K562 (cell line): ENCODE measurements around the gene TMEM59. TPM values are rescaled to one million over a fixed set of nuclear protein-coding genes. Genes with fewer than 3 reads are reported as not detected.

Experiments used
- ATAC-seq: fragments of 200-7000 bp; cut with Tn5 transposase; 3 replicates; pipeline ENCODE4 v1.9.1; 2020; ENCODE audit warnings: moderate library complexity
- BruUV-seq: library from RNA; stranded (reverse); fragments of 400-500 nt; replicated peaks from 2 replicates; lab custom pipeline; 2021; lab: Mats Ljungman, UMichigan
- CTCF ChIA-PET: fragments of 300-600 bp; formaldehyde crosslinking; extraction: SDS; loops from one replicate; lab custom pipeline; 2021; ENCODE audit warnings: low intra/inter-chr PET ratio; lab: Yijun Ruan, JAX
- POLR2A ChIA-PET: fragments of 300-600, 350-650 bp; sonication (Branson Sonifier 250); formaldehyde crosslinking; extraction: SDS; loops from one replicate; lab custom pipeline; 2021; ENCODE audit warnings: antibody characterized with exemption, inconsistent platforms; lab: Yijun Ruan, JAX
- DNase-seq, 4 experiments: peaks; one replicate each; pipeline versions ENCODE4 v3.0.0 to v3.0.0-alpha.2; 2011 to 2018; ENCODE audit warnings: low spot score in 3 of 4, mixed read lengths in 3 of 4; ENCODE audit errors: extremely low read depth in 1 of 4
- FAIRE-seq: peaks from 2 replicates; lab custom pipeline; 2011; peaks lifted over from hg19 to GRCh38; lab: Jason Lieb, UNC
- H2AFZ ChIP-seq: 2 replicates; pipeline ENCODE4 v1.6.0; 2011; ENCODE audit warnings: low read depth, low read length, control low read depth, inconsistent platforms
- H3K27ac ChIP-seq: fragments of 200-600 bp; 3 replicates; pipeline ENCODE4 v1.8.0; 2011; ENCODE audit warnings: low read depth, mild to moderate bottlenecking, control low read depth, inconsistent platforms, low read length, moderate library complexity, mixed read lengths; ENCODE audit errors: extremely low read depth
- H3K27me3 ChIP-seq, 2 experiments: fragments of 300-600 bp in 1 of 2; 2 replicates in 1 of 2; 3 replicates in 1 of 2; pipeline versions ENCODE4 v1.6.0 to v1.8.0; 2011; ENCODE audit warnings: inconsistent platforms in 2 of 2, low read length in 2 of 2, mild to moderate bottlenecking in 1 of 2, mixed read lengths in 1 of 2, moderate library complexity in 1 of 2; ENCODE audit not compliant: control insufficient read depth in 2 of 2, insufficient read depth in 2 of 2
- H3K36me3 ChIP-seq: fragments of 300-600 bp; 3 replicates; pipeline ENCODE4 v1.8.0; 2011; ENCODE audit warnings: mild to moderate bottlenecking, low read length, inconsistent platforms; ENCODE audit not compliant: control insufficient read depth, insufficient read depth
- H3K4me1 ChIP-seq, 2 experiments: fragments of 200-600 bp in 1 of 2; replicated peaks in 1 of 2; 2 replicates in 1 of 2; 3 replicates in 1 of 2; pipeline versions ENCODE4 v1.5.1 to v1.8.0; 2011; ENCODE audit warnings: inconsistent platforms in 2 of 2, low read length in 2 of 2, mild to moderate bottlenecking in 1 of 2, mixed read lengths in 1 of 2, moderate library complexity in 1 of 2; ENCODE audit not compliant: control insufficient read depth in 2 of 2, insufficient read depth in 2 of 2
- H3K4me2 ChIP-seq: 2 replicates; pipeline ENCODE4 v1.6.1; 2011; ENCODE audit warnings: low read length, control low read depth, inconsistent platforms, mixed read lengths; ENCODE audit not compliant: insufficient read depth
- H3K4me3 ChIP-seq: fragments of 200-600 bp; sonication (generic), shearing (Covaris generic); 2 replicates; pipeline ENCODE4 v1.5.1; 2016; ENCODE audit warnings: control low read depth, inconsistent platforms
- H3K79me2 ChIP-seq: fragments of 200-600 bp; 3 replicates; pipeline ENCODE4 v1.8.0; 2011; ENCODE audit warnings: low read length, inconsistent platforms; ENCODE audit not compliant: control insufficient read depth, insufficient read depth
- H3K9ac ChIP-seq, 2 experiments: 2 replicates each; pipeline versions ENCODE4 v1.6.0 to v1.6.1; 2011; ENCODE audit warnings: low read depth in 2 of 2, low read length in 2 of 2, control low read depth in 1 of 2, inconsistent platforms in 1 of 2, mild to moderate bottlenecking in 1 of 2, mixed read lengths in 1 of 2; ENCODE audit not compliant: insufficient read depth in 1 of 2
- H3K9me1 ChIP-seq: one replicate; pipeline ENCODE4 v1.6.0; 2011; ENCODE audit warnings: inconsistent platforms, mild to moderate bottlenecking, low read length, moderate library complexity; ENCODE audit not compliant: control insufficient read depth, insufficient read depth
- H3K9me3 ChIP-seq: replicated peaks from 2 replicates; pipeline ENCODE4 v1.5.1; 2011; ENCODE audit warnings: low read depth, low read length, inconsistent platforms; ENCODE audit not compliant: control insufficient read depth, insufficient read depth
- H4K20me1 ChIP-seq: replicated peaks from 2 replicates; pipeline ENCODE4 v1.6.1; 2011; ENCODE audit warnings: low read length, inconsistent platforms, mixed read lengths; ENCODE audit not compliant: control insufficient read depth, insufficient read depth
- CEBPB ChIP-seq: fragments of 450-650 bp; IDR thresholded peaks from 2 replicates; pipeline ENCODE4 v1.6.1; 2016; ENCODE audit warnings: missing genetic modification characterization, missing compliant biosample characterization
- CGGBP1 ChIP-seq: fragments of 250-450 bp; sonication (Bioruptor Pico); IDR thresholded peaks from 2 replicates; pipeline ENCODE4 v1.9.0; 2021; ENCODE audit warnings: mild to moderate bottlenecking
- FOXJ3 ChIP-seq: sonication (generic); formaldehyde crosslinking; IDR thresholded peaks from 2 replicates; pipeline ENCODE4 v1.4.0; 2020; ENCODE audit warnings: mild to moderate bottlenecking, missing genetic modification reagents
- MTF1 ChIP-seq: fragments of 250-450 bp; sonication (Bioruptor Pico); IDR thresholded peaks from 2 replicates; pipeline ENCODE4 v1.9.0; 2021; ENCODE audit warnings: moderate library complexity, mild to moderate bottlenecking, inconsistent platforms, borderline replicate concordance
- ZNF165 ChIP-seq: fragments of 250-450 bp; sonication (Bioruptor Pico); IDR thresholded peaks from 2 replicates; pipeline ENCODE4 v1.4.0; 2020; ENCODE audit warnings: borderline replicate concordance
- ZNF449 ChIP-seq: fragments of 250-450 bp; sonication (Bioruptor Pico); IDR thresholded peaks from 2 replicates; pipeline ENCODE4 v1.8.0; 2022; ENCODE audit warnings: moderate library complexity, mild to moderate bottlenecking, inconsistent platforms
- WGBS: fragments of 100-300 bp; shearing (Covaris generic); methylation state at CpG from one replicate; pipeline ENCODE4 v1.1.6; 2016; ENCODE audit warnings: low coverage, mixed read lengths; ENCODE audit not compliant: insufficient coverage; ENCODE audit errors: missing lambda C conversion rate; 5-methylcytosine and 5-hydroxymethylcytosine counted together
- in situ Hi-C: fragments of 300-500 bp; cut with MboI; formaldehyde crosslinking; loops from 4 replicates; pipeline ENCODE4 v1.15.0; 2018; ENCODE audit warnings: inconsistent platforms, mixed read lengths
- intact Hi-C: fragments of 100-400 bp; cut with micrococcal nuclease; formaldehyde crosslinking; loops from 2 replicates; pipeline ENCODE4 v1.14.2; 2022
- polyA plus RNA-seq, 8 experiments: library from polyadenylated mRNA; depleted of rRNA in 4 of 8; stranded (reverse) in 5 of 8; unstranded in 3 of 8; fragments of >200 nt; fragmentation: Nextera tagmentation in 2 of 8; fragmentation: Illumina TruSeq in 1 of 8; extraction: Ambion mirVana in 2 of 8; extraction: Trizol in 1 of 8; gene quantifications; 2 replicates each; pipeline versions ENCODE4 v1.2.1 to v1.2.3, GENCODE V29; 2011 to 2014; ENCODE audit warnings: inconsistent platforms in 1 of 8, missing spikeins in 1 of 8
- total RNA-seq, 7 experiments: library from RNA; depleted of rRNA in 6 of 7; stranded (reverse); fragments of >200 nt in 6 of 7; fragmentation: Illumina TruSeq in 2 of 7; extraction: Trizol in 2 of 7; gene quantifications; 2 replicates each; pipeline versions ENCODE4 v1.2.1 to v1.2.3, GENCODE V29; 2011 to 2021; ENCODE audit warnings: low replicate concordance in 1 of 7

The TMEM59 gene
- total and polyA plus RNA-seq, 9 of the 15 experiments (the other 6 are each of a cell fraction or from before 2014, with no cell fraction given): 93.1 to 316 (median 151) TPM

- in situ Hi-C loops (no loop called here), intact Hi-C loops (no loop called here)
- DNase-seq (no peak), ATAC-seq (no peak), FAIRE-seq (no peak)
- Histone ChIP-seq H3K9me1 (no peaks in the 10 kb centered on the region), H3K9ac (no peak overlapping the region), H3K4me3 (no peak overlapping the region), H3K4me1 (peaks cover 0 to 6% of the 10 kb centered on the region in 2 experiments; a peak in 3 of 5 replicates), H3K27me3 (peaks cover 66 to 89% of the 10 kb centered on the region in 2 experiments), H2AFZ (no peak overlapping the region), H3K4me2 (no peak overlapping the region), H3K79me2 (no peaks in the 10 kb centered on the region), H3K9me3 (no peaks in the 10 kb centered on the region), H4K20me1 (0 out of 2 replicates have a peak, but pooled peaks cover 11% of the 10 kb centered on the region), H3K27ac (no peak overlapping the region), H3K36me3 (no peaks in the 10 kb centered on the region)
- BruUV-seq: no TSS peak
- ChIA-PET POLR2A (interaction anchor here (0.7 kb wide), 1 partner anchor 40 kb away, joined by 3 read pairs; the partner anchor contains the start of gene TMEM59), CTCF (no interaction called here)
- WGBS: 5% methylated on average over 8 of the region's 8 CpGs
- TF ChIP-seq CEBPB (tag) (no peak), ZNF165 (no peak), MTF1 (no peak)
Observed at GRCh38 chr1:54012863-54013262, 40.1 kb downstream of the TMEM59 start.

GRCh38 chr1:54012008-54012325 lies 41.0 kb downstream of the TMEM59 start:
- FAIRE-seq: no peak
- no peak for TF ChIP-seq CGGBP1
- no peak for TF ChIP-seq ZNF449
- no peak for TF ChIP-seq FOXJ3 (CRISPR knock-in tag)
- Histone ChIP-seq H3K27me3 (peaks cover 58 to 84% of the 10 kb centered on the region in 2 experiments), H3K79me2 (no peaks in the 10 kb centered on the region), H3K9me3 (no peaks in the 10 kb centered on the region), H3K4me3 (no peak overlapping the region), H3K36me3 (no peaks in the 10 kb centered on the region), H2AFZ (no peak overlapping the region), H3K9me1 (no peaks in the 10 kb centered on the region), H3K4me1 (peaks cover 0 to 6% of the 10 kb centered on the region in 2 experiments; a peak in 2 of 5 replicates), H3K9ac (no peak overlapping the region), H4K20me1 (0 out of 2 replicates have a peak, but pooled peaks cover 11% of the 10 kb centered on the region), H3K27ac (no peak overlapping the region), H3K4me2 (no peak overlapping the region)
- no peak for DNase-seq
- POLR2A ChIA-PET: no interaction called here
- no TSS peak for BruUV-seq
- no peak for ATAC-seq
- CTCF ChIA-PET: no interaction called here
- under 1% methylated on average over 9 of the region's 9 CpGs for WGBS
- intact Hi-C loops: no loop called here
- in situ Hi-C loops: no loop called here
